ENCODE measurements around the gene FALEC.
A peak's percentile ranks its signal among the peaks of the same experiment; 100 is the strongest.

Gene FALEC

GRCh38 chr1:150530491-150531159 lies 15.1 kb downstream of the FALEC start:
- H3K4me3 ChIP-seq (ENCODE audit: low read depth in 1 of 2, low read length in 2 of 2) = no peak overlapping the region
- no peaks in the 10 kb centered on the region for H3K27me3 ChIP-seq (ENCODE audit: low read depth, low read length)
- no peaks in the 10 kb centered on the region for H3K36me3 ChIP-seq (ENCODE audit: control insufficient read depth in 1 of 2, insufficient read depth in 2 of 2, low read length in 2 of 2)
- H3K4me1 ChIP-seq (ENCODE audit: control insufficient read depth in 1 of 2, insufficient read depth in 2 of 2, low read length in 2 of 2) = peaks cover 8 to 23% of the 10 kb centered on the region in 2 donors
- H3K27ac ChIP-seq (ENCODE audit: low read length) = no peak overlapping the region
- H3K9me3 ChIP-seq (ENCODE audit: control insufficient read depth in 1 of 2, low read length in 2 of 2) = no peaks in the 10 kb centered on the region

GRCh38 chr1:150532860-150533259 lies 17.3 kb downstream of the FALEC start:
- H3K4me1 ChIP-seq (ENCODE audit: control insufficient read depth in 1 of 2, insufficient read depth in 2 of 2, low read length in 2 of 2) = peaks cover 8 to 30% of the 10 kb centered on the region in 2 donors
- H3K27me3 ChIP-seq (ENCODE audit: low read depth, low read length) = no peaks in the 10 kb centered on the region
- H3K9me3 ChIP-seq (ENCODE audit: control insufficient read depth in 1 of 2, low read length in 2 of 2) = no peaks in the 10 kb centered on the region
- peak overlapping the region; percentile 88 for H3K27ac ChIP-seq (ENCODE audit: low read length)
- H3K4me3 ChIP-seq (ENCODE audit: low read depth in 1 of 2, low read length in 2 of 2) = peak overlapping the region in 1 of 2 donors; percentile 16
- no peaks in the 10 kb centered on the region for H3K36me3 ChIP-seq (ENCODE audit: control insufficient read depth in 1 of 2, insufficient read depth in 2 of 2, low read length in 2 of 2)

- Histone ChIP-seq H3K4me1 (ENCODE audit: control insufficient read depth in 1 of 2, insufficient read depth in 2 of 2, low read length in 2 of 2) (peaks cover 14 to 36% of the 10 kb centered on the region in 2 donors), H3K27ac (ENCODE audit: low read length) (no peak overlapping the region)
These were observed 18.4 kb downstream of the FALEC start for GRCh38 chr1:150534002-150534401.

GRCh38 chr1:150535511-150536287 lies 20.1 kb downstream of the FALEC start:
- Histone ChIP-seq H3K4me3 (ENCODE audit: low read depth in 1 of 2, low read length in 2 of 2) (no peak overlapping the region), H3K27ac (ENCODE audit: low read length) (no peak overlapping the region), H3K27me3 (ENCODE audit: low read depth, low read length) (no peaks in the 10 kb centered on the region), H3K36me3 (ENCODE audit: control insufficient read depth in 1 of 2, insufficient read depth in 2 of 2, low read length in 2 of 2) (no peaks in the 10 kb centered on the region), H3K9me3 (ENCODE audit: control insufficient read depth in 1 of 2, low read length in 2 of 2) (no peaks in the 10 kb centered on the region), H3K4me1 (ENCODE audit: control insufficient read depth in 1 of 2, insufficient read depth in 2 of 2, low read length in 2 of 2) (peaks cover 11 to 30% of the 10 kb centered on the region in 2 donors)

More at GRCh38 chr1:150534002-150534401, 18.4 kb downstream of the FALEC start:
- Histone ChIP-seq H3K4me3 (ENCODE audit: low read depth in 1 of 2, low read length in 2 of 2) (no peak overlapping the region), H3K9me3 (ENCODE audit: control insufficient read depth in 1 of 2, low read length in 2 of 2) (no peaks in the 10 kb centered on the region), H3K36me3 (ENCODE audit: control insufficient read depth in 1 of 2, insufficient read depth in 2 of 2, low read length in 2 of 2) (no peaks in the 10 kb centered on the region), H3K27me3 (ENCODE audit: low read depth, low read length) (no peaks in the 10 kb centered on the region)

DNA sequence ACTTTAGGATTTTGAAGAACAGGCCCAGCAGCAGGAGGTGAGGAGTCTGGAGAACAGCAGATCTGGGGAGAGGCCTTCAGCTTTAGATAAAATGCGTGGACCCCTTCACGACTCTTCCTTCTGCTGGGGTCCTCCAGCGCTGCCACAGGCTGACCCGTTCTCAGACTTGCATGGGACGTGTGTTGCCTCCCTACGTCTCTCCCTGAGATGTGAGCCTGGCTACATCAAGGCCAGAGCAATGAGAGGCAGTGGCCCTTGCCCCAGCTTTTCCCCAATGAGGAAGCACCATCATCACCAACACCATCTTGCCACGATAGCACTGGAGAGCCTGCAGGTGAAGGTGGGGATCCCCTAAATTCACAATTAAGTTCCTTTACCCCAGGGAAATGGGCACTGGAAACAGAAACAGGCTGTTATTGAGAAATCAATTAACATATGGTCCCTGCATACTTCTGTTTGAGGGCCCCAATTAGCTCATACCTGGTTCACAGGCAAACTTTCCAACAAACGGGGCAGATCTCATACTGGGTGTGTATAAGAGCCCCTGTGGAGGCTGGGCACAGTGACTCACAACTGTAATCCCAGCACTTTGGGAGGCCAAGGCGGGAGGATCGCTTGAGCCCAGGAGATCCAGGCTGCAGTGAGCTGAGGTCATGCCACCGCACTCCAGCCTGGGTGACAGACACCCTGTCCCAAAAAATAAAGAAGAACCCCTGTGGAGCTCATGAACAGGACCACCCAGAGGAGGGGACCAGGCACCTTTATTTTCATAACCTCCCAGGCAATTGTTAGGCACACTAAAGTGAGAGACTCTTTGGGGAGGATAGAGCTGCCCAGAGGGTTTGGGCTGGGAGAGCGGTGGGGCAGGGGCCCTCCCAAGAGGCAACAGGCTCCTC lies 21.5 kb downstream of the FALEC start:
- no peaks in the 10 kb centered on the region for H3K27me3 ChIP-seq (ENCODE audit: low read depth, low read length)
- H3K9me3 ChIP-seq (ENCODE audit: control insufficient read depth in 1 of 2, low read length in 2 of 2) = no peaks in the 10 kb centered on the region
- H3K4me3 ChIP-seq (ENCODE audit: low read depth in 1 of 2, low read length in 2 of 2) = no peak overlapping the region
- H3K27ac ChIP-seq (ENCODE audit: low read length) = peak overlapping the region; percentile 45
- H3K4me1 ChIP-seq (ENCODE audit: control insufficient read depth in 1 of 2, insufficient read depth in 2 of 2, low read length in 2 of 2) = peaks cover 11 to 30% of the 10 kb centered on the region in 2 donors
- H3K36me3 ChIP-seq (ENCODE audit: control insufficient read depth in 1 of 2, insufficient read depth in 2 of 2, low read length in 2 of 2) = no peaks in the 10 kb centered on the region

DNA sequence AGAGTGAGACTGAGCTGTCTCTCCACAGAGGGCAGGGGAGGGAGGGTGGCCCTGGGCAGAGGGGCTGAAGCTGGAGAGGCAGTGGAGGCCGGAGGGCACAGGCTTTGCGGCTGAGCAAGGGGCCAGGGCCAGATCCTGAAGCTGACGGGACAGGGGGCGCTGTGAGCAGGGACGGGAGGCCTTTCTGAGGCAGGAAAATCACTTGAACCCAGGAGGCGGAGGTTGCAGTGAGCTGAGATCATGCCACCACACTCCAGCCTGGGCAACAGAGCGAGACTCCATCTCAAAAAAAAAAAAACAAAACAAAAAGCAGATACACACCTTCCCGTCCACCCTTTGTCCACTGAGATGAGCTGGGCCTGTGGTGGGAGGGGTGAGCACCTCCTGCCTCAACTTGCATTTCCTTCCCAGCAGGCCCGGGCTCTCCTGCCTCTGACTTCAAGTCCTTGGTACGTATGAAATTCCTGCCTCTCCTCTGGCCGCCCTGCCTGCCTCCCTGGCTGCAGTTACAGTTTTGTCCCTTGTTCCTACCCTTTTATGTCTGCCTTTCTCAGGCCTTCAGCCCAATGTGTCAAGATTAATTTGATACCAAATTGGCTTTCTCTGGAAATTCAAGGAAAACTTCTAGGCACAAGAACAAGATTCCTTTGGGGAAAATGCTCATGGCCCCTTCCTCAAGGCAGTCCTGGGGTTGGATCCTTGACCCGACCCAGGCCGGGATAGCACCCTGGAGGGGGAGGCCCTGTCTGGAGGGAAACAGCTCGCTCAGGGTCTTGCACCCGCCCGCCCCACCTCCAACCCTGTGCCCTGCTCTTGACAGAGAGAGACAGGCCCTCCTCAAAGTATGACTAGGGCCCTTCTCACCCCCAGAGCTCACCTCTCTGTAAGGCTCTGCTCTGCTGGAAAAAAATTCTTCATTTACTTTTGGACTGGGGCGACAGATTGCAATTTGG lies 22.5 kb downstream of the FALEC start:
- H3K27ac ChIP-seq (ENCODE audit: low read length) = peak overlapping the region; percentile 45
- peaks cover 7 to 26% of the 10 kb centered on the region in 2 donors for H3K4me1 ChIP-seq (ENCODE audit: control insufficient read depth in 1 of 2, insufficient read depth in 2 of 2, low read length in 2 of 2)
- H3K9me3 ChIP-seq (ENCODE audit: control insufficient read depth in 1 of 2, low read length in 2 of 2) = no peaks in the 10 kb centered on the region
- H3K4me3 ChIP-seq (ENCODE audit: low read depth in 1 of 2, low read length in 2 of 2) = no peak overlapping the region
- no peaks in the 10 kb centered on the region for H3K27me3 ChIP-seq (ENCODE audit: low read depth, low read length)
- no peaks in the 10 kb centered on the region for H3K36me3 ChIP-seq (ENCODE audit: control insufficient read depth in 1 of 2, insufficient read depth in 2 of 2, low read length in 2 of 2)

DNA sequence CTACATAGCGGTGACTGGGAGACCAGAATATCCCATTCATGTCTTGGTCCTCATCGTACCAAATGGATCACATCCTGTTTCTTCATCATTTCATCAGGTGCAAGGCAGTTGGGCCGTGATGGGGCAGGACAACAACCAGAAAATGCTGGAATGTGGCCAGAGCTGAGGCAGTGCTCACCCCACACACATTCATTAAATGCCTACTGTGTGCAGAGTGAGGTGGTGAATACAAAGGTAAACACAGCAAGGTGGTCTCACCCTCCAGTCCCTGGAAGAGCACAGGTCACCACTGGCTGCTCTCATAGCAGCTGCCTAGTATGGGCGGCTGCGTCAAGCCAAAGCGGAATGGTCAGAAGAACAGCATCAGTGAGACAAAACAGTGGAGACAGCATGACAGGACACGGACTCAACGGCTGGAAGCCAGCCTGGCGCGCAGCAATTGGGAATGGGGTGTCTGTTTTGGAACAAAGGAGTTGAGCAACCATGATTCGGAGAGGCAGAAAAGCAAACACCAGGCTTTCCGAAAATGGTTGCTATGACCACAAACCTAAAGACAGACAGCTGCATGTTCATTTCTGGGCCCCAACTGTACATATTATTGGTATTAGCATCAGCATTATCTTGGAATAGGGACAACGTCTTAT lies 28.1 kb downstream of the FALEC start:
- Histone ChIP-seq H3K27ac (ENCODE audit: low read length) (no peak overlapping the region), H3K4me3 (ENCODE audit: low read depth in 1 of 2, low read length in 2 of 2) (no peak overlapping the region), H3K4me1 (ENCODE audit: control insufficient read depth in 1 of 2, insufficient read depth in 2 of 2, low read length in 2 of 2) (peaks cover under 1 to 5% of the 10 kb centered on the region in 2 donors)

DNA sequence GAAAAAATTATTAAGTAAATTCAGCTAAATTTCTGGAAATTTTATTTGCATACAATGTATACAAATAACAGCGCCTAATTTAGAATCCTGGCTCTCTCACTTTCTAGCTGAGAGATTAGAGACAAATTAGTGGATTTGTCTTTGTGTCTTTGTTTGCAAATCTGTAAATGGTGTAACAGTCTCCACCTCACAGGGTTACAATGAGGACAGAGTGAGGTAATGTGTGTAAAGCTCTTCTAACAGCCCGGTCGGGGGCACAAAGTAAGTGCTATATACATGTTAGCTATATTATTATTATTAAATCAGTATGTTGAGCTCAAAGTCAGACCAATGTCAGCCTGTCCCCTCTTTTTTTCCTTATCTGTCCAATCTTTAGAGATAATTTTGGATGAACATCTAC lies 28.7 kb downstream of the FALEC start:
- Histone ChIP-seq H3K9me3 (ENCODE audit: control insufficient read depth in 1 of 2, low read length in 2 of 2) (no peaks in the 10 kb centered on the region), H3K27ac (ENCODE audit: low read length) (no peak overlapping the region), H3K4me3 (ENCODE audit: low read depth in 1 of 2, low read length in 2 of 2) (no peak overlapping the region), H3K36me3 (ENCODE audit: control insufficient read depth in 1 of 2, insufficient read depth in 2 of 2, low read length in 2 of 2) (no peaks in the 10 kb centered on the region), H3K27me3 (ENCODE audit: low read depth, low read length) (no peaks in the 10 kb centered on the region), H3K4me1 (ENCODE audit: control insufficient read depth in 1 of 2, insufficient read depth in 2 of 2, low read length in 2 of 2) (no peaks in the 10 kb centered on the region)

More for the DNA sequence above, 28.1 kb downstream of the FALEC start:
- Histone ChIP-seq H3K9me3 (ENCODE audit: control insufficient read depth in 1 of 2, low read length in 2 of 2) (no peaks in the 10 kb centered on the region), H3K27me3 (ENCODE audit: low read depth, low read length) (no peaks in the 10 kb centered on the region), H3K36me3 (ENCODE audit: control insufficient read depth in 1 of 2, insufficient read depth in 2 of 2, low read length in 2 of 2) (no peaks in the 10 kb centered on the region)

DNA sequence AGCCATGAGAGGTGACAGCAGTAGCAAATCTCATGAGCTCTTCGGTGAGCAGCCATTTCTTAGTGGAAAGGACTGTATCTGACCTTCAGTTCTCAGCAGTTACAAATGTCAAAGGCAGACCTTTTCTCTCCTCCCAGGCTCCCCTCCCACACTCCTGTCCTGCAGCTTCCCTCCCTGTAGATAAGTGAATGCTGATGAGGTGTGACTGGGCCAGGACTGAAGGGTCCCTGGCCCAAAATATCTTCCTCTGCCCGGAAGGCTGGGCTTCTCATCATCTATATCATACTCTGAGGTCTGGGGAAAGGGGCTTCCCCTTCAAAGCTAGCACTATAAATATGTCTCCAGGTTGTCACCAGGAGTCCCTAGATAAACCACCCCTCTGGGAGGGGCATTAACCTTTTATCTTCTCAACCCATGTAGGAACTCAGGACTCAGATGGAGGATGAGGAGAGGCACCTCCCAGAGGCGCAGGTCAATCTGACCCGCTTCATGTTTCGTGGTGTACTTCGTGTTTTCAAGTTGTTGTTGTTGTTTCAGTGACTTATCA lies 30.0 kb downstream of the FALEC start:
- Histone ChIP-seq H3K36me3 (ENCODE audit: control insufficient read depth in 1 of 2, insufficient read depth in 2 of 2, low read length in 2 of 2) (no peaks in the 10 kb centered on the region), H3K27me3 (ENCODE audit: low read depth, low read length) (no peaks in the 10 kb centered on the region), H3K4me1 (ENCODE audit: control insufficient read depth in 1 of 2, insufficient read depth in 2 of 2, low read length in 2 of 2) (peaks cover 0 to 4% of the 10 kb centered on the region in 2 donors), H3K4me3 (ENCODE audit: low read depth in 1 of 2, low read length in 2 of 2) (no peak overlapping the region), H3K27ac (ENCODE audit: low read length) (no peak overlapping the region), H3K9me3 (ENCODE audit: control insufficient read depth in 1 of 2, low read length in 2 of 2) (no peaks in the 10 kb centered on the region)

Measured in muscle layer of duodenum (tissue), 2 donors.